NCI-H1694 treated with DMSO at 0.1 percent for 48 hours (cell line): ENCODE measurements around the gene TMEM127.
"Not testable (repeated sequence)": the region's sequence is repeated elsewhere in the genome, so short reads cannot be mapped to it uniquely, and the experiment has no call there.

Experiments used
- DNase-seq: peaks from one replicate; lab custom pipeline; 2025; lab: John Stamatoyannopoulos, UW

The TMEM127 gene

GRCh38 chr2:96241227-96241626 lies 24.6 kb downstream of the TMEM127 start:
- DNase-seq: no peak

DNA sequence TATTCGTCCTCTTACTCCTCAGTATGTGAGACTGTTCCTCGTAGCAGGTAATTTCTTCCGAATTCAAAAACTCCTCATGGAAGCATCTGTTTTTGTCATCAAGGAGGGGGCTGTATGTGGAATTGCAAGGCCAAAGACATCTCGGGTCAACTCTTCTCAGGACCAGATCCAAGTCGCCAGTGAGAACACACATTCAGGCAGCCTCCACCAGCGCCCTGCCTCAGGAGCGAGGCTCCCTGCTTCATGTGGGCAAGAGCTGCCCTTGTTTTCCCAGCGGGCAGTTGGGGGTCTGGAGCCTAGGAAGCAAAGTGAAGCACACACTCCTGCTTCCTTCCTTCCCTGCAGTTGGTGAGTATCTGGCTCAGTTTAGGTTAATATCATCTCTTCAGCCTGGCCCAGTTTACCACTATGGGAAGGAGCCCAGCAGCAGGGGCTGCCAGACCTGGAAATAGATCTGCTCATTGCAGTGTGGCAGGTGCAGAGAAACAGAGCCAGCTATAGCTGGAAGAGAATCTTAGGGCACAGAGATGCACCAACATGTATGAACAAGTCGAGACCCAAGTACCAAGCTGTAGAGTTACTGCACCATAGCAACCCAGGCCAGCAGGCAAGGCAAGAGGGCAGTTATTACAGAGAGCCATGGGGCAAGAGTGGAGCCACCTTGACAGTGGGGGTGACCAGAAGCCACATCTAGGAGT lies 25.3 kb downstream of the TMEM127 start:
- DNase-seq: peak; percentile 68

- no peak for DNase-seq
Measured at GRCh38 chr2:96239745-96240264, 26.0 kb downstream of the TMEM127 start.

DNA sequence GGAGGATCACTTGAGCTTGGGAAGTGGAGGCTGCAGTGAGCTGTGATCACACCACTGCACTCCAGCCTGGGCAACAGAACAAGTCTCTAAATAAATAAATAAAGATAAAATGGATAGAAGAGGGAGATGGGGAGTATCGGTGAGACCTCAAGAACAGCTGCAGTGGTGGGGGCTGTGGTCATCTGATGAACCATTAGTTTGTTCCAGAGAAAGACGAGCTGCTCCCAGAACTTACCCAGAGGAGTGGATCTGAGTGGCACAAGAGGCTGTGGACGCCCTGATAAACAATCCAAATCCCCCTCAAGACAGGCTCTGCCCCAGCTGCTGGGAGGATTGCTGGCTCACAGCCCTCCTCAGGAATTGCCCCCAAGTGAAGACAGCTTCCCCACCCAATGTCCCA lies 26.7 kb downstream of the TMEM127 start:
- no peak for DNase-seq

GRCh38 chr2:96238266-96238665 lies 27.5 kb downstream of the TMEM127 start:
- no peak for DNase-seq

- no peak for DNase-seq
Measured at GRCh38 chr2:96236882-96237281, 28.9 kb downstream of the TMEM127 start.

- no peak for DNase-seq
Measured at GRCh38 chr2:96233880-96234316, 31.9 kb downstream of the TMEM127 start.

- DNase-seq: no peak
Measured at GRCh38 chr2:96233436-96233835, 32.4 kb downstream of the TMEM127 start.

DNA sequence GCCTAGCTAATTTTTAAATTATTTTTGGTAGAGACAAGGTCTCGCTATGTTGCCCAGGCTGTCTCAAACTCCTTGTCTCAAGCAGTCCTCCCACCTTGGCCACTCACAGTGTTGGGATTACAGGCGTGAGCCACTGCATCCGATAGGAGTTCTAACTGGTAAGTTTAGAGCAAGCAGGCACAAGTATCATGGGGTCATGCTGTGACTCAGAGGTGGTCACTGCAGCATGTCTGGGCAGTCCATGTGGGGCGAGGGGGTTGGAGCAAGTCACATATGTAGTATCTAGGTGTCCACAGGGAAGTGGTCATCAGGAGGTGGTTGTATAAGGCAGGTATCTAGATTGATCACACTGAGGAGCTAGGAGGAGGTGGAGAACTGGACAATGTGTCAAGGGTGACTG lies 34.5 kb downstream of the TMEM127 start:
- no peak for DNase-seq

DNA sequence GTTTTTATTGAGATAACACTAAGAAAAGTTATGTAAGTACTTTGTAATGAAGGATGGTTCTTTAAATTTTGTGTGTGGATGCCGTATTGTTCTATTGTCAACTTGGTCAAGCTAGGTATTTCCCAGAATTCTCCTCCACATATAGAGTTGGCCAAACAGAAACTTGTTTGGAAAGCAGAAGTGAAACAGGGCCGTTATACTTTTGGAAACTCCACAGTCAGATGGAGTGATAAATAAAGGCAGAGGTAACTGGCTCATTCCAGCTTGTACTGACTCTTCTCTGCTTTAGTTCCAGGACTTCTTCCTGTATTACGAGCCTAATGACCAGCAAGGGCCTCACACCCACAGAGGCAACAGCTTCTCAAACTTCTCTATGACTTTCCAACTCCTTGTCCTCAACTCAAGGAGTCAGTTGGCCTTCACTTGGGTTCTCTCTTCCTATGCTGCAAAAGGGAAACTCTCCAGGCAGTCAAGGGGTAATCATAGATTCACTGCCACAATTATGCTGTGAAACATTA lies 40.7 kb downstream of the TMEM127 start:
- DNase-seq: no peak

GRCh38 chr2:96221106-96221505 lies 44.7 kb downstream of the TMEM127 start:
- DNase-seq: not testable (repeated sequence)

- not testable (repeated sequence) for DNase-seq
Measured at GRCh38 chr2:96219959-96220358, 45.8 kb downstream of the TMEM127 start.

GRCh38 chr2:96218508-96219131 lies 47.2 kb downstream of the TMEM127 start:
- DNase-seq: no peak

GRCh38 chr2:96214554-96214953 lies 51.2 kb downstream of the TMEM127 start:
- no peak for DNase-seq

- no peak for DNase-seq
Measured at GRCh38 chr2:96213379-96213778, 52.4 kb downstream of the TMEM127 start.

GRCh38 chr2:96212339-96212738 lies 53.5 kb downstream of the TMEM127 start:
- no peak for DNase-seq

DNA sequence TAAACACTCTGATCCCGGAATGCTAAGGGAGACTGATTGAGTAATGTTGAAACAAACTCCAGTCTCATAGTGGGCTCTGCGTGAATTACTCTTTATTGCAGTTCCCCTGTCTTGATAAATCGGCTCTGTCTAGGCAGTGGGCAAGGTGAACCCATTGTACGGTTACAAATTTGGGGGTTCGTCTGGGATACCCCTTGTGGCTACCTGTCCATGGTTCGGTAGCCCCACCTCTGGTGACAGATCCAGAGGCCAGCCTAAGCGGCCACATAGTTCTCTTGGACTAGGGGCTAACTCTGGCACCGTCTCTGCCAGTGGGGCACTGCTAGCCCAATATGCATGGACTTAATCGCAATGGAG lies 56.1 kb downstream of the TMEM127 start:
- no peak for DNase-seq

- no peak for DNase-seq
Measured at GRCh38 chr2:96209011-96209728, 56.6 kb downstream of the TMEM127 start.

DNA sequence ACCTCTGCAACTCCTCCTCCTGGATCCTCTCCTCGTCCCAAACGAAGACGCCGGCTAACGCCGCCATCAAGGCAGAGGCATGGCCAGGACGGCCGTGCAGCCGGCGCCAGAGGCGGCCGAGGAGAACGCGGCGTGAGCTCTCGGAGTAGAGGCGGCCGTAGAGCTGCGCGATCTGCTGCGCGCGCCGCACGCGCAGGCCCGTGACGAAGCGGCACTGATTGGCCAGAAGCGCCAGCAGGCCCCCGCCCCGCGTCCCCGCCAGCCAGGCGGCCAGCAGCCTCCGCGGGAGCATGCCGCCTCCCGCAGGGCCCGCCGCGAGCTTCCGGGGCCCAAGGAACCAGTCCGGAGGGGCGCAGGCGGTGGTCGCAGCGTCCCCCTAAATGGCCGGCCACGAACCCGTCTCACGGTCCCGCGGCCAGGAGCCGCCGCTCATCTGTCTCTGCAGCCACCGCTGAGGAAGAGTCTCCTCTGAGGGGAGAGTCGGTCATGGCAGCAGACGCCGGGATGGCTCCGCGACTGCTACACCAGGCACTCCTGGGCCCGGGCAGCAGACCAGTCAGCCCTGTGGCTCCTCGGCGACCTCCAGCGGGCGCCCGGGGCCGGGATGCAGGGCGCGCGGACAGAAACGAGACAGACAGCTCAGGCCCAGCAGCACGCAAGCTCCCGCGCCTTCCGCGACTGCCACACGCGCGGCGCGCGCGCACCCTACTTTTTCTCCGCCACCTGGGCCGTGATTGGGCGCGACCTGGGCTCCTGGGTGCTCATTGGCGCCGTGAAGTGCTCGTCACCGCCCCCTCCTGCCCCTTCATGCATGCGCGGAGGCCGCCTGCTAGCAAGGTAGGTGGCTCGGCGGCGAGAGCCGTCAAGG lies 57.4 kb downstream of the TMEM127 start, which contains the start of gene STARD7:
TSS of gene STARD7 (minus strand) at position 685 of the 868 bp plus-strand sequence. CDS start at position 292, 393 bp downstream.
- peak; percentile 94 for DNase-seq

- no peak for DNase-seq
Measured at GRCh38 chr2:96207774-96208142, 58.0 kb downstream of the TMEM127 start.

DNA sequence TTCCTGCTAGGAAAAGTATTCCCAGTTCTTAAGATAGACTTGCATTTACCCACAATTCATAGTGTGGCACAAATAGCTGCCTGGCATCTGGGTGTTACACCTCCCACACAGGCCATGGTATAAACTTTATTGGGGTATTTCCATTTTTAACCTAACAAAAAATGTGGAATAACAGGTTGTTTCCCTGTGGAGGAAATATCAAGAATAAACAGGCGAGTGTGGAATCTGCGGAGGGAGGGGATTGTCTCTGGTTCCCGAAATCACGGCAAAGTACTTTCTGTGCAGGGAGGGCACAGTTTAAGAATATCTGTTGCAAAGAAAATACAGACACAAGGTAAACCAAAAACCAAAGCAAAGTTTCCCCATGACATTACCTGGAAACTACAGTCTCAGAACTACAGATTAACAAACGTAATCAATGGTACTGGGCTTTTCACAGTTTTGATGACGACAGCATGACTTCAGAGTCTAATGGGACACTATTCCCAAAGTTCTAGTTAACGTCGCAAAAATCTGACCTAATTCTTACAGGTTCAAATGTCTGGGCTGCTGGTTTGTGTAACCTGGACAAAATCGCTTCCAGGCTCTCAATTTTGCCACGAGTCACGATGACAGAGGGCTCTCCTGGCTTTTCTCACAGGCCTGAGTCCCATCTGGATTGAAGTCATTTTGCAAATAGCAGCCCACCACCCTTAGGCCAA lies 58.6 kb downstream of the TMEM127 start:
- no peak for DNase-seq
